CD4-positive, alpha-beta T cell treated with Interferon alpha-2 for 1 hour (primary cell): ENCODE results near the gene DYNC1H1.

Experiments used
- DNase-seq, 2 donors: peaks; one replicate each; pipeline ENCODE4 v3.0.0-alpha.2; 2020 to 2022

The DYNC1H1 gene

GRCh38 chr14:102005336-102005735 lies 41.0 kb downstream of the DYNC1H1 start:
- no peak for DNase-seq

GRCh38 chr14:102007916-102008418 lies 43.6 kb downstream of the DYNC1H1 start:
- no peak for DNase-seq

GRCh38 chr14:102008891-102009290 lies 44.5 kb downstream of the DYNC1H1 start:
- DNase-seq: no peak

DNA sequence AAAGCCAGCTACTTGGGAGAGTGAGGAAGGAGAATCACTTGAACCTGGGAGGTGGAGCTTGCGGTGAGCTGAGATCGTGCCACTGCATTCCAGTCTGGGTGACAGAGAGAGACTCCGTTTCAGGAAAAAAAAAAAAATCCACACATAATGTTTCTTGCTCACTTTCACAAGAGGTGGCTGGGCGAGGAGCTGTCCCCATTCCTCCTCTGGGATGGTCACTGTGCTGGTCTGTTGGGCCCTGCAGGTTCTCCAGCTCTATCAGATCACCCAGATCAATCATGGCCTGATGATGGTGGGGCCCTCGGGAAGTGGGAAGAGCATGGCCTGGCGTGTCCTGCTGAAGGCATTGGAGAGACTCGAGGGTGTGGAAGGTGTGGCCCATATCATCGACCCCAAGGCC lies 47.3 kb downstream of the DYNC1H1 start:
- no peak for DNase-seq

GRCh38 chr14:102012336-102012735 lies 48.0 kb downstream of the DYNC1H1 start:
- DNase-seq: no peak

GRCh38 chr14:102013669-102014200 lies 49.4 kb downstream of the DYNC1H1 start:
- no peak for DNase-seq

- DNase-seq: no peak
These were observed 50.8 kb downstream of the DYNC1H1 start for GRCh38 chr14:102015045-102015685.

DNA sequence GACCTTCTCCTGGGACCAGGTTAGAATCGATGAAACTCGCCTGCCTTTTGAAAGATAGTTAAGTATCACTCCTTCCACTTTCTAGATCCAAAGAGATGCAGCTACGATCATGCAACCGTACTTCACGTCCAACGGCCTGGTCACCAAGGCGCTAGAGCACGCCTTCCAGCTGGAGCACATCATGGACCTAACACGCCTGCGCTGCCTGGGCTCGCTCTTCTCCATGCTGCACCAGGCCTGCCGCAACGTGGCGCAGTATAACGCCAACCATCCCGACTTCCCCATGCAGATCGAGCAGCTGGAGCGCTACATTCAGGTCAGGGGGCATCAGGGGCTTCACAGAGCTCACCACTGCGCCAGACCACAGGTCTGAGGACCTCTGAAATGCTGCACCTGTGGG lies 51.4 kb downstream of the DYNC1H1 start:
- no peak for DNase-seq

DNA sequence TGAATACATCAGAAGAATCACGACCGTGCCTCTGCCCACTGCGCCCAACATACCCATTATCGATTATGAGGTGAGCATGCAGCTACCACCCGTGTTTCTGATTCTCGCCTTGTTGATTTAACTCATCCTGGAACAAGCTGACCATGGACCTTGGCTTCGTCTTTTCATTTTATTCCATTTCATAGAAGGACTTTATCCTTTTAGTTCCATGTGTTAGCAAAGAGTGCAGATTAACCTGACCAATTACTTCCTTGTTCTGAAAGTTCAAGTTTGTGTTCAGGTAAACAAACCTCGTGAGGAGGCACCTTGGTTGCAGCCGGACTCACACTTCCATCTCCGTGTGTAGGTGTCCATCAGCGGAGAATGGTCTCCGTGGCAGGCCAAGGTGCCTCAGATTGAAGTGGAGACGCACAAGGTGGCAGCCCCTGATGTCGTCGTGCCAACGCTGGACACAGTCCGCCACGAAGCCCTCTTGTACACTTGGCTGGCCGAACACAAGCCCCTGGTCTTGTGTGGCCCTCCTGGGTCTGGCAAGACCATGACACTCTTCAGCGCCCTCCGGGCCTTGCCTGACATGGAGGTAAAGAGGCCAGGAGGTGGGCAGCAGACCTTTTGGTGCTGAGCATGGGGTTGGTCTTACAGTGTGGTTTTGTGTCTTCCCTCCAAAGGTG lies 52.2 kb downstream of the DYNC1H1 start:
- no peak for DNase-seq

DNA sequence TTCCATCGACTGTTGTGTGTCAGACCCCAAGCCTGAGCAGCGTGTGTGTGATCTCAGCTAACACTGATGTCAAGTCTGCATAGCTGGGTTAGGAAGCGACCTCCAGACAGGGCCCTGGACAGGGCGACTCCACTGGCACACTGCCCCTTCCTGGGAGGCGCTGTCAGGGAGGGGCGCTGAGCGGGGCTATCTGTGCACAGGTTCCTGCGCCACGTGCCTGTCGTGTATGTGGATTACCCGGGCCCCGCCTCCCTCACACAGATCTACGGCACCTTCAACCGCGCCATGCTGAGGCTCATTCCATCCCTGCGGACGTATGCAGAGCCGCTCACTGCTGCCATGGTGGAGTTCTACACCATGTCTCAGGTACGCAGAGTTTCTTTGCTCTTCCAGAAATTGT lies 53.9 kb downstream of the DYNC1H1 start:
- DNase-seq: no peak

DNA sequence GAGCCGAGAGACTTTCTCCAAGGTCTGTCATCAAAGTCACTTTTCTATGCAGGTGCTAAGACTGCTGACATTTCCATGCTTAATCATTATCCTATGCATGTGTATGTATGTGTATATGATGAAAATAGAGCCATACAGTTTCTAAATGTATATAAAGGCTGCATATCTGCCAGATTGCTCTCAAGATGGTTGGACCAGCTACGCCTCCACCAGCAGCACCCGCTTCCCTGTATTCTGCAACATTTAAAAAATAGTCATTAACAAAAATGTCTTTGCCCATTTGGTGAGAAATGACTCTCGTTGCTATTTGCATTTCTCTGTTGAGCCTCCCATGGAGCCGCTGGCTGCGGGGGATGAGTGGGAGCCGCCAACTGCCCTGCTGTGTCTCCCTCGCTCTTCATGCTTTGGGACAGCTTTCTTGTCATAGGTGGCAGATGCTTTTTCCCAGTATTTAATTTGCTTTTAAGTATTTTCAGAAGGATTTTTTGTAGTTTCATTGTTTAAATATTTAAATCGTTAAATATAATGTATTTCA lies 54.7 kb downstream of the DYNC1H1 start:
- no peak for DNase-seq

GRCh38 chr14:102020058-102020971 lies 55.9 kb downstream of the DYNC1H1 start:
- peak; percentile 6 to 17 for DNase-seq

DNA sequence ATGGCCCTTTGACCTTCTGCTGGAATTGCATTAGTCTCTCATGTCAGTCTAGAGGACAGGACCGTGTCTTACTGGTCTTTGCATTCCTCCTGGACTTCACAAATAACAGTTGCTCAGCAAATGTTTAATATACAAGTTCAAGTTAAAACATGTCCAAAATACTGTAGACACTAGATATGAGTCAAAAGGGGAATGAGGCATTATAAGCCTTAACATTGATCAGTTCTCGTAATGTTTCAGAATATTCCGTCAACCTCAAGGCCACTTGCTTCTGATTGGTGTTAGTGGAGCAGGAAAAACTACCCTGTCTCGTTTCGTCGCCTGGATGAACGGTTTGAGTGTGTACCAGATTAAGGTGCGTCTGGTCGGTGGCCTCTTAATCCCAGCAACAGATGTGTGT lies 62.6 kb downstream of the DYNC1H1 start:
- no peak for DNase-seq

- no peak for DNase-seq
These were observed 63.6 kb downstream of the DYNC1H1 start for GRCh38 chr14:102027951-102028350.

GRCh38 chr14:102028733-102029132 lies 64.4 kb downstream of the DYNC1H1 start:
- no peak for DNase-seq

DNA sequence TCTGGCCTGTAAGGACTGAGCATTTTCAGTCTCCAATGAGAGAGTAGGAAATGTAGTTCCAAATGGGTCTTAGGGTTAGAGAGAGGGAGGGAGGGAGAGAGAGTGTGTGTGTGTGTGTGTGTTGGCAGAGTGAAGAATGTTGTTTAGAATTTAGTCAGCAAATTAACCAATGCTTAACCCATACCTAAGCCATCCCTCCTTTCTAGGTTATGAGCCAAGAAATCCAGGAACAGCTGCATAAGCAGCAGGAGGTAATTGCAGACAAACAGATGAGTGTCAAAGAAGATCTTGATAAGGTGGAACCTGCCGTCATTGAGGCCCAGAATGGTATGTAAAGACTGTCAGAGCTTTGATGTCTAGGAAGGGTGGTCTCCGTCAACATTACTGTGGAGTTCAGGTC lies 65.6 kb downstream of the DYNC1H1 start:
- no peak for DNase-seq

DNA sequence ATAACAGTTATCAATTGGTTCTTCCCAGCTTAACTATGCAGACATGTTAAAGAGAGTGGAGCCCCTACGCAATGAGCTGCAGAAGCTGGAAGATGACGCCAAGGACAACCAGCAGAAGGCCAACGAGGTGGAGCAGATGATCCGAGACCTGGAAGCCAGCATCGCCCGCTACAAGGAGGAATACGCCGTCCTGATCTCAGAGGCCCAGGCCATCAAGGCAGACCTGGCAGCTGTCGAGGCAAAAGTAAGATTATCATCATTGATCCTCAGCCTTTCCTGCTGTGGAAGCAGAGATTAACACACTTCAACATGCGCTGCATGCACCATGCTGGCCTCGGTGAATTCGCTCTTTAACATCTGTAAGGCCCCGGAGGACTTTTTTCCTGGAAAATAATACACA lies 68.9 kb downstream of the DYNC1H1 start:
- DNase-seq: no peak

DNA sequence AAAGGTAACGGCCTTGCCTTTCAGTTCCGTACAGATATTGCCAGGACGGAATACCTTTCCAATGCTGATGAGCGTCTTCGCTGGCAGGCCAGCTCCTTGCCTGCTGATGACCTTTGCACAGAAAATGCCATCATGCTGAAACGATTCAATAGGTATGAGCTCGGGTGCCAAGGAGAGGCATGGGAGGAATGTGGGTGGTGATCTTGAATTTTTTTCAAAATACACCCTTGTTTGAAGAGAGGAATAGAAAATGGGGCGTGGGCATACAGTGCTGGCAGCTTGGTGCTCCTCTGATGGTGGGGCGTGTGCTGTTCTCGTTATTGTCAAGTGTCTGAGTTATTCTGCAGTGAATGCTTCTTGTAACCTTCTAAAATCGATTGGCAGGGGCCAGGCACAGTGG lies 69.9 kb downstream of the DYNC1H1 start:
- no peak for DNase-seq

- no peak for DNase-seq
These were observed 71.5 kb downstream of the DYNC1H1 start for GRCh38 chr14:102035914-102036313.

- no peak for DNase-seq
These were observed 73.3 kb downstream of the DYNC1H1 start for GRCh38 chr14:102037686-102038085.

- no peak for DNase-seq
These were observed 74.8 kb downstream of the DYNC1H1 start for GRCh38 chr14:102039157-102039556.

- no peak for DNase-seq
These were observed 75.8 kb downstream of the DYNC1H1 start for GRCh38 chr14:102040153-102040552.

- DNase-seq: no peak
These were observed 78.3 kb downstream of the DYNC1H1 start for GRCh38 chr14:102042699-102043098.
